H9 (cell line): ENCODE data around the gene RASGRF2. TPM values are rescaled to one million over a fixed set of nuclear protein-coding genes. Genes with fewer than 3 reads are reported as not detected.

ENCODE experiments used
- DNase-seq: peaks from one replicate; pipeline ENCODE4 v3.0.0-alpha.2; 2017
- H2AFZ ChIP-seq: one replicate; pipeline ENCODE4 v1.6.1; 2013; ENCODE audit warnings: mild to moderate bottlenecking, low read length, control low read depth, moderate library complexity
- H2AK5ac ChIP-seq: 2 replicates; pipeline ENCODE4 v1.6.1; 2013; ENCODE audit warnings: low read length, control low read depth, mixed read lengths; ENCODE audit not compliant: insufficient read length
- H2BK120ac ChIP-seq: one replicate; pipeline ENCODE4 v1.6.1; 2013; ENCODE audit warnings: low read depth, mild to moderate bottlenecking, low read length, control low read depth, inconsistent platforms; ENCODE audit not compliant: poor library complexity, severe bottlenecking
- H2BK12ac ChIP-seq: 2 replicates; pipeline ENCODE4 v1.6.1; 2013; ENCODE audit warnings: low read length, control low read depth, mixed read lengths, low read depth; ENCODE audit not compliant: insufficient read length
- H2BK15ac ChIP-seq: 2 replicates; pipeline ENCODE4 v1.6.1; 2013; ENCODE audit warnings: low read depth, low read length, control low read depth
- H2BK20ac ChIP-seq: one replicate; pipeline ENCODE4 v1.6.1; 2013; ENCODE audit warnings: low read depth, mild to moderate bottlenecking, low read length, control low read depth, inconsistent platforms; ENCODE audit not compliant: poor library complexity, severe bottlenecking
- H2BK5ac ChIP-seq: 2 replicates; pipeline ENCODE4 v1.6.1; 2013; ENCODE audit warnings: low read length, control low read depth, mixed read lengths; ENCODE audit not compliant: insufficient read length
- H3K14ac ChIP-seq: 2 replicates; pipeline ENCODE4 v1.6.1; 2013; ENCODE audit warnings: low read length, control low read depth; ENCODE audit not compliant: insufficient read depth
- H3K18ac ChIP-seq: 2 replicates; pipeline ENCODE4 v1.6.1; 2013; ENCODE audit warnings: low read depth, mild to moderate bottlenecking, mixed read lengths, low read length, control low read depth; ENCODE audit not compliant: insufficient read length
- H3K23ac ChIP-seq: 2 replicates; pipeline ENCODE4 v1.6.1; 2013; ENCODE audit warnings: low read length, control low read depth, mixed read lengths, low read depth; ENCODE audit not compliant: insufficient read length
- H3K23me2 ChIP-seq: 2 replicates; pipeline ENCODE4 v1.6.1; 2013; ENCODE audit warnings: low read depth, mild to moderate bottlenecking, mixed read lengths, low read length, control low read depth; ENCODE audit not compliant: insufficient read length, poor library complexity, severe bottlenecking
- H3K27ac ChIP-seq: 2 replicates; pipeline ENCODE4 v1.5.1; 2013; ENCODE audit warnings: low read length, control low read depth, mixed read lengths, low read depth; ENCODE audit not compliant: insufficient read length
- H3K27me3 ChIP-seq: 2 replicates; pipeline ENCODE4 v1.6.1; 2013; ENCODE audit warnings: low read length, control low read depth, inconsistent platforms; ENCODE audit not compliant: insufficient read depth
- H3K4ac ChIP-seq: 2 replicates; pipeline ENCODE4 v1.6.1; 2013; ENCODE audit warnings: low read depth, mild to moderate bottlenecking, control low read depth, inconsistent platforms, low read length, moderate library complexity
- H3K4me1 ChIP-seq: 2 replicates; pipeline ENCODE4 v1.6.1; 2013; ENCODE audit warnings: low read length, control low read depth, inconsistent platforms; ENCODE audit not compliant: insufficient read depth
- H3K4me2 ChIP-seq: 2 replicates; pipeline ENCODE4 v1.6.1; 2013; ENCODE audit warnings: low read length, control low read depth, mixed read lengths; ENCODE audit not compliant: insufficient read length, insufficient read depth
- H3K56ac ChIP-seq: 2 replicates; pipeline ENCODE4 v1.6.1; 2013; ENCODE audit warnings: low read depth, mild to moderate bottlenecking, mixed read lengths, low read length, control low read depth; ENCODE audit not compliant: insufficient read length
- H3K79me1 ChIP-seq: 2 replicates; pipeline ENCODE4 v1.6.1; 2013; ENCODE audit warnings: low read depth, mild to moderate bottlenecking, moderate library complexity, low read length, control low read depth, inconsistent platforms; ENCODE audit not compliant: insufficient read depth, poor library complexity, severe bottlenecking
- H3K79me2 ChIP-seq: 2 replicates; pipeline ENCODE4 v1.6.1; 2013; ENCODE audit warnings: low read length, control low read depth, inconsistent platforms; ENCODE audit not compliant: insufficient read depth
- H3K9ac ChIP-seq: 2 replicates; pipeline ENCODE4 v1.6.1; 2013; ENCODE audit warnings: low read length, control low read depth, mixed read lengths; ENCODE audit not compliant: insufficient read length; ENCODE audit errors: extremely low read depth
- H3K9me3 ChIP-seq: one replicate; pipeline ENCODE4 v1.6.1; 2013; ENCODE audit warnings: low read depth, low read length, inconsistent platforms; ENCODE audit not compliant: control insufficient read depth
- H3T11ph ChIP-seq: one replicate; pipeline ENCODE4 v1.6.1; 2013; ENCODE audit warnings: mild to moderate bottlenecking, low read length, control low read depth, inconsistent platforms
- H4K20me1 ChIP-seq: one replicate; pipeline ENCODE4 v1.6.1; 2013; ENCODE audit not compliant: control insufficient read depth, insufficient read length, insufficient read depth
- H4K5ac ChIP-seq: 2 replicates; pipeline ENCODE4 v1.6.1; 2013; ENCODE audit warnings: low read depth, mild to moderate bottlenecking, mixed read lengths, low read length, control low read depth; ENCODE audit not compliant: insufficient read length
- H4K8ac ChIP-seq: replicated peaks from 2 replicates; pipeline ENCODE4 v1.6.1; 2013; ENCODE audit warnings: low read length, control low read depth, mixed read lengths, low read depth; ENCODE audit not compliant: insufficient read length
- H4K91ac ChIP-seq: 2 replicates; pipeline ENCODE4 v1.6.1; 2013; ENCODE audit warnings: low read depth, mild to moderate bottlenecking, moderate library complexity, mixed read lengths, low read length, control low read depth; ENCODE audit not compliant: insufficient read length
- H3K27ac Mint-ChIP-seq, 3 experiments: 2 replicates in 2 of 3; 3 replicates in 1 of 3; pipeline ENCODE4 v1.8.0; 2020 to 2021; ENCODE audit warnings: mixed read lengths in 3 of 3, mild to moderate bottlenecking in 1 of 3, moderate library complexity in 1 of 3
- H3K27me3 Mint-ChIP-seq: 2 replicates; pipeline ENCODE4 v1.8.0; 2021; ENCODE audit warnings: low read depth, mild to moderate bottlenecking, moderate library complexity, mixed read lengths
- H3K36me3 Mint-ChIP-seq, 3 experiments: 2 replicates in 2 of 3; 3 replicates in 1 of 3; pipeline ENCODE4 v1.8.0; 2020 to 2021; ENCODE audit warnings: low read depth in 3 of 3, mixed read lengths in 3 of 3; ENCODE audit not compliant: insufficient read depth in 1 of 3
- H3K4me1 Mint-ChIP-seq, 2 experiments: 2 replicates each; pipeline ENCODE4 v1.8.0; 2020; ENCODE audit warnings: mixed read lengths in 2 of 2
- H3K4me3 Mint-ChIP-seq, 2 experiments: 2 replicates in 1 of 2; 3 replicates in 1 of 2; pipeline ENCODE4 v1.8.0; 2020 to 2021; ENCODE audit warnings: mild to moderate bottlenecking in 2 of 2, mixed read lengths in 2 of 2, moderate library complexity in 1 of 2
- H3K9me3 Mint-ChIP-seq, 2 experiments: 2 replicates in 1 of 2; 3 replicates in 1 of 2; pipeline ENCODE4 v1.8.0; 2020; ENCODE audit warnings: mild to moderate bottlenecking in 2 of 2, mixed read lengths in 2 of 2, moderate library complexity in 1 of 2
- total RNA-seq: library from RNA; stranded (reverse); gene quantifications from 2 replicates; pipeline ENCODE4 v1.2.1, GENCODE V29; 2021
- TF ChIP-seq, protein P1 (sequence below): fragments of 200-600 bp; sonication (generic); conservative IDR thresholded peaks from 3 replicates; pipeline ENCODE4 v1.8.0; 2021; ENCODE audit warnings: antibody characterized with exemption, mild to moderate bottlenecking

Gene RASGRF2
- total RNA-seq, 1 experiment from 2014 or later = 13.5 TPM

DNA sequence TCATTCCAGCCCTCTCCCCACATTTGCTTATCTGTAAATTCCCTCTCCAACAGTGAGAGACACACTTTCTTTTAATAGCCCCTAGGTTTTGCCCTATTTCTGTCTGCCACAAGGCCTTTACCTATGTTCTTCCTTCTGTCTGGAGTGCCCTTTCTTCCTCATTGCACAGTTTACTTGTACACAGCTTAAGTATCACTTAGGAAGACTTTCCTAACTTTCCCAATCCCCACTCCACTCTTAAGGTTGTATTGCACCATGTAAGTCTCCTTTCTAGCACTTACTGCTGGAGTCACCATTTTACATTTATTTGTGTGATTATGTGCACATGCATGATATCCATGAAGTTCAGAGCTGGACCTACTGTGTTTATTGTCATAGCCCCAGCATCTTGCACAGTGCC lies 262.1 kb downstream of the RASGRF2 start:
- no peak for DNase-seq
- H2BK120ac ChIP-seq = no peak overlapping the region
- H3K4me1 Mint-ChIP-seq = no peaks in the 10 kb centered on the region
- H3K79me1 ChIP-seq = no peaks in the 10 kb centered on the region
- TF ChIP-seq, protein P1, sequence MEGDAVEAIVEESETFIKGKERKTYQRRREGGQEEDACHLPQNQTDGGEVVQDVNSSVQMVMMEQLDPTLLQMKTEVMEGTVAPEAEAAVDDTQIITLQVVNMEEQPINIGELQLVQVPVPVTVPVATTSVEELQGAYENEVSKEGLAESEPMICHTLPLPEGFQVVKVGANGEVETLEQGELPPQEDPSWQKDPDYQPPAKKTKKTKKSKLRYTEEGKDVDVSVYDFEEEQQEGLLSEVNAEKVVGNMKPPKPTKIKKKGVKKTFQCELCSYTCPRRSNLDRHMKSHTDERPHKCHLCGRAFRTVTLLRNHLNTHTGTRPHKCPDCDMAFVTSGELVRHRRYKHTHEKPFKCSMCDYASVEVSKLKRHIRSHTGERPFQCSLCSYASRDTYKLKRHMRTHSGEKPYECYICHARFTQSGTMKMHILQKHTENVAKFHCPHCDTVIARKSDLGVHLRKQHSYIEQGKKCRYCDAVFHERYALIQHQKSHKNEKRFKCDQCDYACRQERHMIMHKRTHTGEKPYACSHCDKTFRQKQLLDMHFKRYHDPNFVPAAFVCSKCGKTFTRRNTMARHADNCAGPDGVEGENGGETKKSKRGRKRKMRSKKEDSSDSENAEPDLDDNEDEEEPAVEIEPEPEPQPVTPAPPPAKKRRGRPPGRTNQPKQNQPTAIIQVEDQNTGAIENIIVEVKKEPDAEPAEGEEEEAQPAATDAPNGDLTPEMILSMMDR = no peak
- H3K27ac Mint-ChIP-seq = no peak overlapping the region
- no peak overlapping the region for H2BK12ac ChIP-seq
- peak overlapping the region; percentile 13 for H3K9ac ChIP-seq
- H4K5ac ChIP-seq = no peak overlapping the region
- H3K36me3 Mint-ChIP-seq = no peaks in the 10 kb centered on the region
- no peak overlapping the region for H4K8ac ChIP-seq
- H3K56ac ChIP-seq = no peak overlapping the region
- H2BK15ac ChIP-seq = no peak overlapping the region
- H3K4me1 ChIP-seq = no peaks in the 10 kb centered on the region
- no peaks in the 10 kb centered on the region for H3K9me3 Mint-ChIP-seq
- H3T11ph ChIP-seq = no peak overlapping the region
- no peak overlapping the region for H3K4me2 ChIP-seq
- no peaks in the 10 kb centered on the region for H4K20me1 ChIP-seq
- H3K4me3 Mint-ChIP-seq = no peak overlapping the region
- no peak overlapping the region for H3K14ac ChIP-seq
- no peaks in the 10 kb centered on the region for H3K27me3 ChIP-seq
- H3K23ac ChIP-seq = no peak overlapping the region
- no peak overlapping the region for H2BK5ac ChIP-seq
- H3K27ac ChIP-seq = no peak overlapping the region
- no peak overlapping the region for H2AFZ ChIP-seq
- no peaks in the 10 kb centered on the region for H3K23me2 ChIP-seq
- H2BK20ac ChIP-seq = no peak overlapping the region
- H3K4ac ChIP-seq = no peak overlapping the region
- H3K79me2 ChIP-seq = no peaks in the 10 kb centered on the region
- no peak overlapping the region for H3K18ac ChIP-seq
- H3K9me3 ChIP-seq = no peaks in the 10 kb centered on the region
- no peaks in the 10 kb centered on the region for H3K27me3 Mint-ChIP-seq
- no peak overlapping the region for H2AK5ac ChIP-seq
- H4K91ac ChIP-seq = no peak overlapping the region
